SK-N-SH treated with all-trans-retinoic acid at 6 μM for 48 hours (cell line): Measurements from ENCODE around the gene RBP2.

ENCODE experiments used
- ARNTL ChIP-seq: fragments of 450-650 bp; formaldehyde crosslinking; IDR thresholded peaks from 2 replicates; pipeline ENCODE4 v1.5.0; 2020; ENCODE audit warnings: low read depth, mild to moderate bottlenecking, moderate library complexity, borderline replicate concordance
- ESRRG ChIP-seq: fragments of 250-450 bp; sonication (Bioruptor Pico); IDR thresholded peaks from 2 replicates; pipeline ENCODE4 v1.6.1; 2021; ENCODE audit warnings: mild to moderate bottlenecking
- TCF4 ChIP-seq: fragments of 250-450 bp; sonication (Bioruptor Pico); IDR thresholded peaks from 2 replicates; pipeline ENCODE4 v1.8.0; 2021; ENCODE audit warnings: mild to moderate bottlenecking, moderate library complexity, borderline replicate concordance

GRCh38 chr3:139521144-139521543 lies 44.8 kb upstream of the RBP2 start:
- TF ChIP-seq ESRRG (CRISPR knock-in tag) = no peak
- TF ChIP-seq ARNTL (CRISPR knock-in tag) = no peak
- TF ChIP-seq TCF4 = no peak
